Measurements from ENCODE around the gene LRRFIP1.

Gene LRRFIP1

DNA sequence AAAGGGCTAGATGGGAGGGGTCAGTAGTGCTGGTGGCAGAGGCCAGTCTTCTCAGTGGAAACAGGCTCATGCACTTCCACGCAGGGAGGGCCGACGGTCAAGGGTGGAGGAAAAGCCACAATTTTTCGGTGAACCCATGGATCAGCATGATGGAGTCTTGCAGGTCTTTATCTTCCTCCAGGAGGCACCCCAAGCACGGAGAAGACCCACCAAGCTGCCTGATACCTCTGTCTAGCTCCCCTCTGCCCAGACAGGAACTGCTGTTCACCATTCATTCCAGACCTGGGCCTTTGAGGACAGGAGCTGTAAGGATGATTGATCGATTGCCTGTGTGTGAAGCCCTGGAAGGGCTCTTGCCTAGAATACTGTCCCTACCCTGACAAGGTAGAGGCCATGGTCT lies 2.8 kb upstream of the LRRFIP1 start:
- TF ChIP-seq, protein P1, sequence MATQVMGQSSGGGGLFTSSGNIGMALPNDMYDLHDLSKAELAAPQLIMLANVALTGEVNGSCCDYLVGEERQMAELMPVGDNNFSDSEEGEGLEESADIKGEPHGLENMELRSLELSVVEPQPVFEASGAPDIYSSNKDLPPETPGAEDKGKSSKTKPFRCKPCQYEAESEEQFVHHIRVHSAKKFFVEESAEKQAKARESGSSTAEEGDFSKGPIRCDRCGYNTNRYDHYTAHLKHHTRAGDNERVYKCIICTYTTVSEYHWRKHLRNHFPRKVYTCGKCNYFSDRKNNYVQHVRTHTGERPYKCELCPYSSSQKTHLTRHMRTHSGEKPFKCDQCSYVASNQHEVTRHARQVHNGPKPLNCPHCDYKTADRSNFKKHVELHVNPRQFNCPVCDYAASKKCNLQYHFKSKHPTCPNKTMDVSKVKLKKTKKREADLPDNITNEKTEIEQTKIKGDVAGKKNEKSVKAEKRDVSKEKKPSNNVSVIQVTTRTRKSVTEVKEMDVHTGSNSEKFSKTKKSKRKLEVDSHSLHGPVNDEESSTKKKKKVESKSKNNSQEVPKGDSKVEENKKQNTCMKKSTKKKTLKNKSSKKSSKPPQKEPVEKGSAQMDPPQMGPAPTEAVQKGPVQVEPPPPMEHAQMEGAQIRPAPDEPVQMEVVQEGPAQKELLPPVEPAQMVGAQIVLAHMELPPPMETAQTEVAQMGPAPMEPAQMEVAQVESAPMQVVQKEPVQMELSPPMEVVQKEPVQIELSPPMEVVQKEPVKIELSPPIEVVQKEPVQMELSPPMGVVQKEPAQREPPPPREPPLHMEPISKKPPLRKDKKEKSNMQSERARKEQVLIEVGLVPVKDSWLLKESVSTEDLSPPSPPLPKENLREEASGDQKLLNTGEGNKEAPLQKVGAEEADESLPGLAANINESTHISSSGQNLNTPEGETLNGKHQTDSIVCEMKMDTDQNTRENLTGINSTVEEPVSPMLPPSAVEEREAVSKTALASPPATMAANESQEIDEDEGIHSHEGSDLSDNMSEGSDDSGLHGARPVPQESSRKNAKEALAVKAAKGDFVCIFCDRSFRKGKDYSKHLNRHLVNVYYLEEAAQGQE (IDR thresholded peaks at IDR 0.05; ENCODE audit: insufficient read depth in 1 of 2, low read depth in 2 of 2, low read length in 2 of 2): no peak
- TF ChIP-seq FOXP2 (optimal IDR thresholded peaks at IDR 0.05; ENCODE audit: borderline replicate concordance, extremely low read depth, extremely low read length, insufficient read depth) (no peak), TAF1 (IDR thresholded peaks at IDR 0.05; ENCODE audit: borderline replicate concordance, insufficient read depth, low read length) (no peak), POLR2AphosphoS5 (IDR thresholded peaks at IDR 0.05; ENCODE audit: low read depth, low read length) (no peak), SIN3A (IDR thresholded peaks at IDR 0.05; ENCODE audit: borderline replicate concordance, insufficient read depth, low read length) (no peak)

DNA sequence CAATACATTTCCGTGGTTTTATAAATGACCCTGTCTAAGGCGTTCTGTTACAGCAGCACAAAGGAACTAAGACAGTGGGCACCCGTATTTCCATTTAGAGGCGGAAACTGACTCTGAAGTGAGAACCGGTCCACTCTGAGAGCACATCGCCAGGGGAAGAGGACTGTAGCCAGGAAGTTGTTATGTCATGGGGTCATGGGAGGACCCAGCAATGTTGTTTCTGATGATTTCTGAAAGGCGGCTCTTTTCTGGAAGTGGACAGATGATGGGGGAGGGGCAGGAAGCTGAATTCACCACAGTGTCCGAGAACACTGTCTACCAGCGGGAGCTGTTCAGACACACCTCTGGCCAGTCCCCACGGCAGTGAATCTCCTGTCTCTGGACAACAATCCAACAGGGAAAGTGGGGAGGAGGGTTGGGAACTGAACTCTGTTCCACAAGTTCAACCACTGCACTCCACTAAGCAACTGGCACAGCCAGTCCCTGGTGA lies 2.1 kb upstream of the LRRFIP1 start:
- TF ChIP-seq TAF1 (IDR thresholded peaks at IDR 0.05; ENCODE audit: borderline replicate concordance, insufficient read depth, low read length) (no peak), FOXP2 (optimal IDR thresholded peaks at IDR 0.05; ENCODE audit: borderline replicate concordance, extremely low read depth, extremely low read length, insufficient read depth) (no peak), POLR2AphosphoS5 (IDR thresholded peaks at IDR 0.05; ENCODE audit: low read depth, low read length) (no peak), SIN3A (IDR thresholded peaks at IDR 0.05; ENCODE audit: borderline replicate concordance, insufficient read depth, low read length) (no peak)
- TF ChIP-seq, protein P1 (IDR thresholded peaks at IDR 0.05; ENCODE audit: insufficient read depth in 1 of 2, low read depth in 2 of 2, low read length in 2 of 2): no peak

DNA sequence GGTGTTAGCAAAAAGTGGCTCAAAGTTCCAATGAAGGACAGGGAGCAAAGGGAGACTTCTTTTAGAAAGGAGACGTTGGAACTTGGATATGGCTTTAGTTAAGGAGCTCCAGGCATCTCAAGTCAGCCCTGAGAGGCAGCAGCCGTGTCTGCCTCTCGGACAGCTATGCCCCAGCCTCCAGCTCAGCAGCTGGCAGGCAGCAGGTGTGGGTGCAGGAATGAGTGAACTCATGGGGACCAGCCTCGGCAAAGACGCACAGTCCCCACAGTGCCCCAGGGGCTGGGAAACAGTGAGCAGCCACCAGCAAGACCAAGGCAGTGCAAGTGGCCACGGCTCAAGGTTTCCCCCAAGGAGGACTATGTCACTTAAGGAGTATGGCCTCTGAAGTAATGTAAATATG lies 1.6 kb upstream of the LRRFIP1 start:
- TF ChIP-seq, protein P1 (IDR thresholded peaks at IDR 0.05; ENCODE audit: insufficient read depth in 1 of 2, low read depth in 2 of 2, low read length in 2 of 2): no peak
- no peak for TF ChIP-seq POLR2AphosphoS5 (IDR thresholded peaks at IDR 0.05; ENCODE audit: low read depth, low read length)
- no peak for TF ChIP-seq TAF1 (IDR thresholded peaks at IDR 0.05; ENCODE audit: borderline replicate concordance, insufficient read depth, low read length)
- no peak for TF ChIP-seq SIN3A (IDR thresholded peaks at IDR 0.05; ENCODE audit: borderline replicate concordance, insufficient read depth, low read length)
- TF ChIP-seq FOXP2 (optimal IDR thresholded peaks at IDR 0.05; ENCODE audit: borderline replicate concordance, extremely low read depth, extremely low read length, insufficient read depth): no peak

DNA sequence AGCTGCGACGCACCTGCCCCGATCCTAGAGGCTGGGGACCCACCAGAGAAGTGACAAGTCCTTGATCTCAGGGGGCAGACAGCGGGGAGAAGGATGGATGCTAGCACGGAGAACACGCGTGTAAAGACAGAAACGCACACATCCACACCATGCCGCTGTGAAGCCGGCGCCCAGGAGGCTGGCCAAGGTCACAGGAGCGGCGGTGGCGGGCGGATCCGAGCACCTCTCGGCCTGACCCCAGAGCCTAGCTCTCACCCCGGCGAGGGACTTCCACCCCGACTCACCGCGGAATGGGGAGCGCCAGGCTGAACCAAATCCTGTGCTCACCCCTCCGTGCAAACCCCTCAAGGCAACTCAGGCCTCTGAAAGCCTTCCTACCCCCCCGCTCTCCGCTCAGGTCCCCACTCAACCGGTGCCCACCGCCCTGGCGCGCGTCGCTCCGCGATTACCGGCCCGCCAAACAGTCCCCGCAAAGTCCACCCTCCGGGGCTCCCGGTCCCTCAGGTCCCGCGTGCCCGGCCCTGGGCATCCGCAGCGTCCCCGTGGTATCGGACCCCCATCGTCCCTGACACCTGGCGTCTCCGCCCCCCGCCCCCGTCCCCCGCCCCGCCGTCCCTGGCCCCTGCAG lies 460 bp upstream of the LRRFIP1 start:
- TF ChIP-seq TAF1 (IDR thresholded peaks at IDR 0.05; ENCODE audit: borderline replicate concordance, insufficient read depth, low read length): no peak
- TF ChIP-seq SIN3A (IDR thresholded peaks at IDR 0.05; ENCODE audit: borderline replicate concordance, insufficient read depth, low read length): no peak
- no peak for TF ChIP-seq FOXP2 (optimal IDR thresholded peaks at IDR 0.05; ENCODE audit: borderline replicate concordance, extremely low read depth, extremely low read length, insufficient read depth)

DNA sequence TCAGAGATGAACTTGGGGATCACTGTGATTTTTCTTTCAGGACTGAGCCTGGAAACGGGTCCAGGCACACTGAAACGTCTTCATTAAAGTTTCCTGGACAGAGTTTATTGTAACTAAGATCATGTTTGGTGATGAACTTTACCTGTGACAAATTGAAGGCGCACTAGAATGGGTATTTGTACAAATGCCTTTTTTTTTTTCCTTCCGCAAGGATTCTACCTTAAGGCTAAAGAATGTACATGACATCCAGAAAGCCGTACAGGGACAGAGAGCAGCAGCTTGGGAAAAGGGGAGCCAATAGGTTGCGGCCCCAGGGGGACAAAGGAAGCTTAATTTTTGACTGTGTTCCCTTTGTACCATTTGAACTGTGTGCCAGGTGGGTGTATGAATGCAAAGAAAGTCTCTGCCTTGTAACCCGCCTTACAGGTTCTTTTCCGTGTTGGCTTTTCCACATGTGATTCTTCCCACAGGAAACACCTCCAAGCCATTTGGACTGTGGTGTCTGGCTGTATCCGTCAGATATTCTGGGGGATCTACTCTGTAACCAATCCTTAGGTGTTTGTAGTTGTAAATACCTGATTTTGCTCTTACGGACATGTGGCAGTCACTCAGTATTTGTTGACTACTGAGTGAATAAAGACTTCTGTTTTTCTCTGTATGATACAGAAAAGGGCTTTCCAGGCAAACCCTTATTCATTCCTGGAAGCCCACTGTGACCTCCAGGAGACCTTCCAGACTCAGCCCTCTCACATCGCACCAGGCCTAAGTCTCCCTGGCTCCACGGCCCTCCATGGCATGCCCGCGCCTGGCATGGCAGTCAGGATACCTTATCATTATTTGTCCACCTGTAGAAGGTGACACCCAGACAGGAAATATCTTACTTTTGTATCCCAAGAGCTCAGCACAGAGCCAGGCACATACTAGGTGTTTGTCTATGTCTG lies 1.1 kb downstream of the LRRFIP1 start:
- no peak for TF ChIP-seq FOXP2 (optimal IDR thresholded peaks at IDR 0.05; ENCODE audit: borderline replicate concordance, extremely low read depth, extremely low read length, insufficient read depth)
- TF ChIP-seq, protein P1 (IDR thresholded peaks at IDR 0.05; ENCODE audit: insufficient read depth in 1 of 2, low read depth in 2 of 2, low read length in 2 of 2): no peak
- TF ChIP-seq POLR2AphosphoS5 (IDR thresholded peaks at IDR 0.05; ENCODE audit: low read depth, low read length): no peak
- no peak for TF ChIP-seq SIN3A (IDR thresholded peaks at IDR 0.05; ENCODE audit: borderline replicate concordance, insufficient read depth, low read length)
